Keratinocyte (primary cell): ENCODE data around the gene EVL.

ENCODE experiments used
- CTCF ChIP-seq, 3 experiments: IDR thresholded peaks in 1 of 3; conservative IDR thresholded peaks in 1 of 3; optimal IDR thresholded peaks in 1 of 3; 2 replicates in 2 of 3; 3 replicates in 1 of 3; pipeline versions ENCODE3 to v1.5.1; 2011; ENCODE audit warnings: low read length in 3 of 3, mild to moderate bottlenecking in 3 of 3, moderate library complexity in 2 of 3, control low read depth in 1 of 3, inconsistent platforms in 1 of 3; ENCODE audit not compliant: insufficient read depth in 2 of 3; ENCODE audit errors: extremely low read depth in 1 of 3
- EZH2 ChIP-seq: IDR thresholded peaks from one replicate; pipeline ENCODE4 v1.6.1; 2012; ENCODE audit warnings: inconsistent platforms, mild to moderate bottlenecking, low read length, moderate library complexity

- TF ChIP-seq EZH2 (no peak), CTCF (optimal IDR thresholded peaks at IDR 0.05 in 1 of 3, IDR thresholded peaks at IDR 0.05 in 1 of 3, conservative IDR thresholded peaks at IDR 0.05 in 1 of 3; ENCODE audit: extremely low read depth in 1 of 3, insufficient read depth in 2 of 3, low read length in 3 of 3) (no peak)
Observed at GRCh38 chr14:100018482-100018881, 46.7 kb upstream of the EVL start.
